ENCODE measurements around the gene SNX27. TPM values are rescaled to one million over a fixed set of nuclear protein-coding genes. Genes with fewer than 3 reads are reported as not detected.

The SNX27 gene
- total RNA-seq, 1 experiment from 2014 or later: 56.0 TPM

DNA sequence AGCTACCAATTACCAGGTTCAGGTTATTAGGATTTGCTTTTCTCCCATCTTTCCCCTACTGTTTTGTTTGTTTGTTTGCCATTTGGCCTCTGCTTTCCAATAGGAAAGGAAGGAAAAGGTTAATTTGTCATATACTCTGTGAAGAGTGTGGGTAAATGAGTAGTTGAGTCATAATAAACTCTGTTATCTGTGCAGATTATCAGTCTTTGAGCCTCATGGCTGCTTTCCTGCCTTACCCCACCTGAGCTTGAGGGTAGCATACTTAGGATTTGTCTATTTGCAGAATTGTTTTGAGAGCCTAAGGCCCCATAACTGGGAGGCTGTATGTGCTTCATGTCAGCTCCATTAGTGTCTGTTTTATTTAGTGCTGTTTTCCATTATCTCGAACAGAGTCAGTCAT, 32.9 kb upstream of the SNX27 start (continued):
- TF ChIP-seq, protein P1, sequence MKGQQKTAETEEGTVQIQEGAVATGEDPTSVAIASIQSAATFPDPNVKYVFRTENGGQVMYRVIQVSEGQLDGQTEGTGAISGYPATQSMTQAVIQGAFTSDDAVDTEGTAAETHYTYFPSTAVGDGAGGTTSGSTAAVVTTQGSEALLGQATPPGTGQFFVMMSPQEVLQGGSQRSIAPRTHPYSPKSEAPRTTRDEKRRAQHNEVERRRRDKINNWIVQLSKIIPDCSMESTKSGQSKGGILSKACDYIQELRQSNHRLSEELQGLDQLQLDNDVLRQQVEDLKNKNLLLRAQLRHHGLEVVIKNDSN (CRISPR knock-in tag; IDR thresholded peaks at IDR 0.05): no peak
- TF ChIP-seq, protein P2, sequence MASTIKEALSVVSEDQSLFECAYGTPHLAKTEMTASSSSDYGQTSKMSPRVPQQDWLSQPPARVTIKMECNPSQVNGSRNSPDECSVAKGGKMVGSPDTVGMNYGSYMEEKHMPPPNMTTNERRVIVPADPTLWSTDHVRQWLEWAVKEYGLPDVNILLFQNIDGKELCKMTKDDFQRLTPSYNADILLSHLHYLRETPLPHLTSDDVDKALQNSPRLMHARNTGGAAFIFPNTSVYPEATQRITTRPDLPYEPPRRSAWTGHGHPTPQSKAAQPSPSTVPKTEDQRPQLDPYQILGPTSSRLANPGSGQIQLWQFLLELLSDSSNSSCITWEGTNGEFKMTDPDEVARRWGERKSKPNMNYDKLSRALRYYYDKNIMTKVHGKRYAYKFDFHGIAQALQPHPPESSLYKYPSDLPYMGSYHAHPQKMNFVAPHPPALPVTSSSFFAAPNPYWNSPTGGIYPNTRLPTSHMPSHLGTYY (CRISPR knock-in tag; IDR thresholded peaks at IDR 0.05): no peak
- no peak for TF ChIP-seq ZNF423 (CRISPR knock-in tag; IDR thresholded peaks at IDR 0.05)
- TF ChIP-seq, protein P3, sequence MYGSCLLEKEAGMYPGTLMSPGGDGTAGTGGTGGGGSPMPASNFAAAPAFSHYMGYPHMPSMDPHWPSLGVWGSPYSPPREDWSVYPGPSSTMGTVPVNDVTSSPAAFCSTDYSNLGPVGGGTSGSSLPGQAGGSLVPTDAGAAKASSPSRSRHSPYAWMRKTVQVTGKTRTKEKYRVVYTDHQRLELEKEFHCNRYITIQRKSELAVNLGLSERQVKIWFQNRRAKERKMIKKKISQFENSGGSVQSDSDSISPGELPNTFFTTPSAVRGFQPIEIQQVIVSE (CRISPR knock-in tag; IDR thresholded peaks at IDR 0.05; ENCODE audit: borderline replicate concordance): no peak
- TF ChIP-seq, protein P4, sequence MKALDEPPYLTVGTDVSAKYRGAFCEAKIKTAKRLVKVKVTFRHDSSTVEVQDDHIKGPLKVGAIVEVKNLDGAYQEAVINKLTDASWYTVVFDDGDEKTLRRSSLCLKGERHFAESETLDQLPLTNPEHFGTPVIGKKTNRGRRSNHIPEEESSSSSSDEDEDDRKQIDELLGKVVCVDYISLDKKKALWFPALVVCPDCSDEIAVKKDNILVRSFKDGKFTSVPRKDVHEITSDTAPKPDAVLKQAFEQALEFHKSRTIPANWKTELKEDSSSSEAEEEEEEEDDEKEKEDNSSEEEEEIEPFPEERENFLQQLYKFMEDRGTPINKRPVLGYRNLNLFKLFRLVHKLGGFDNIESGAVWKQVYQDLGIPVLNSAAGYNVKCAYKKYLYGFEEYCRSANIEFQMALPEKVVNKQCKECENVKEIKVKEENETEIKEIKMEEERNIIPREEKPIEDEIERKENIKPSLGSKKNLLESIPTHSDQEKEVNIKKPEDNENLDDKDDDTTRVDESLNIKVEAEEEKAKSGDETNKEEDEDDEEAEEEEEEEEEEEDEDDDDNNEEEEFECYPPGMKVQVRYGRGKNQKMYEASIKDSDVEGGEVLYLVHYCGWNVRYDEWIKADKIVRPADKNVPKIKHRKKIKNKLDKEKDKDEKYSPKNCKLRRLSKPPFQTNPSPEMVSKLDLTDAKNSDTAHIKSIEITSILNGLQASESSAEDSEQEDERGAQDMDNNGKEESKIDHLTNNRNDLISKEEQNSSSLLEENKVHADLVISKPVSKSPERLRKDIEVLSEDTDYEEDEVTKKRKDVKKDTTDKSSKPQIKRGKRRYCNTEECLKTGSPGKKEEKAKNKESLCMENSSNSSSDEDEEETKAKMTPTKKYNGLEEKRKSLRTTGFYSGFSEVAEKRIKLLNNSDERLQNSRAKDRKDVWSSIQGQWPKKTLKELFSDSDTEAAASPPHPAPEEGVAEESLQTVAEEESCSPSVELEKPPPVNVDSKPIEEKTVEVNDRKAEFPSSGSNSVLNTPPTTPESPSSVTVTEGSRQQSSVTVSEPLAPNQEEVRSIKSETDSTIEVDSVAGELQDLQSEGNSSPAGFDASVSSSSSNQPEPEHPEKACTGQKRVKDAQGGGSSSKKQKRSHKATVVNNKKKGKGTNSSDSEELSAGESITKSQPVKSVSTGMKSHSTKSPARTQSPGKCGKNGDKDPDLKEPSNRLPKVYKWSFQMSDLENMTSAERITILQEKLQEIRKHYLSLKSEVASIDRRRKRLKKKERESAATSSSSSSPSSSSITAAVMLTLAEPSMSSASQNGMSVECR (CRISPR knock-in tag; IDR thresholded peaks at IDR 0.05; ENCODE audit: borderline replicate concordance): no peak
- TF ChIP-seq ETV6 (CRISPR knock-in tag; IDR thresholded peaks at IDR 0.05): no peak
- TF ChIP-seq, protein P5, sequence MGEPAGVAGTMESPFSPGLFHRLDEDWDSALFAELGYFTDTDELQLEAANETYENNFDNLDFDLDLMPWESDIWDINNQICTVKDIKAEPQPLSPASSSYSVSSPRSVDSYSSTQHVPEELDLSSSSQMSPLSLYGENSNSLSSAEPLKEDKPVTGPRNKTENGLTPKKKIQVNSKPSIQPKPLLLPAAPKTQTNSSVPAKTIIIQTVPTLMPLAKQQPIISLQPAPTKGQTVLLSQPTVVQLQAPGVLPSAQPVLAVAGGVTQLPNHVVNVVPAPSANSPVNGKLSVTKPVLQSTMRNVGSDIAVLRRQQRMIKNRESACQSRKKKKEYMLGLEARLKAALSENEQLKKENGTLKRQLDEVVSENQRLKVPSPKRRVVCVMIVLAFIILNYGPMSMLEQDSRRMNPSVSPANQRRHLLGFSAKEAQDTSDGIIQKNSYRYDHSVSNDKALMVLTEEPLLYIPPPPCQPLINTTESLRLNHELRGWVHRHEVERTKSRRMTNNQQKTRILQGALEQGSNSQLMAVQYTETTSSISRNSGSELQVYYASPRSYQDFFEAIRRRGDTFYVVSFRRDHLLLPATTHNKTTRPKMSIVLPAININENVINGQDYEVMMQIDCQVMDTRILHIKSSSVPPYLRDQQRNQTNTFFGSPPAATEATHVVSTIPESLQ (CRISPR knock-in tag; IDR thresholded peaks at IDR 0.05): no peak

DNA sequence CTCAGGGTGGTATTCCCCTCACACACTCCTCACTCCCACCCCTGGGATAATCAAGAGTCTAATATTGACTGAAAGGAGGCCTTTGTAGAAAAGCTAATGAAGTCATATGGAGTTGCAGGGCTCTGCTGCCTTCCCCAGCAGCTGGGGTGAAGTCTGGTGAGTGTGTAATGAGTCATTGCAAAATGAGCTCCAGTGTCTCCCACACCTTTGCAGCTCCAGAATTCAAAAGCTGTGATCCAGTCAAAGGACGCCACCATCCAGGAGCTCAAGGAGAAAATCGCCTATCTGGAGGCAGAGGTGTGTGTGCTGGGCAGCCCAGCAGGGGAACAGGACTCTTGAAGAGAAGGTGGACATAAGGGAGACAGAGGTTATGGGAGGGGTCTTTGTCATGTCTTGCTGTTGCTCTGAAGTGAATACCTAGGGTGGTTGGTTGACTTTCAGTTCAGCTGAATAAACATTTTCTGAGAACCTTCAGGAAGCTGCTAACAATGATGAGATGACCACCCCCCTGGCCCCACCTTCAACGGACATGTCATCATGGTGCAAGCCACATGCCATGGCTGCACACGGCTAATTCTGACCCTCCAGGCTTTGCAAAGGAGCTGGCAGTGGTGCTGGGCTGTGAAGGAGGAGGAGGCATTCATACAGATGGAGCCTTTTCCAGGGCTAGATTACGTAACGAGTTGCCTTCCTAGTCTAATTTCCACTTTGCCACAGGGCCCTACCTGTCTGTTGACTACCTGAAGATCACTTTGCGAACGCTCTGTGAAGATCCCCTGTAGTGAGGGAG, 32.2 kb upstream of the SNX27 start:
- no peak for DNase-seq (ENCODE audit: low spot score)
- no peak for ATAC-seq
- ChIA-PET CTCF (interaction anchor here (0.7 to 1.6 kb wide), 3 partner anchors 14 to 113 kb away, joined by 3 to 5 read pairs (median 3); no protein-coding TSS in a partner anchor), POLR2A (no interaction called here)
- Mint-ChIP-seq H3K27me3 (ENCODE audit: low read depth) (no peaks in the 10 kb centered on the region), H3K9me3 (no peaks in the 10 kb centered on the region), H3K4me1 (peaks cover 8% of the 10 kb centered on the region), H3K36me3 (peaks cover 25% of the 10 kb centered on the region), H3K4me3 (no peak overlapping the region), H3K27ac (no peak overlapping the region)
- TF ChIP-seq TEAD4 (CRISPR knock-in tag; IDR thresholded peaks at IDR 0.05) (no peak), NR2C2 (CRISPR knock-in tag; IDR thresholded peaks at IDR 0.05) (no peak), JAZF1 (CRISPR knock-in tag; IDR thresholded peaks at IDR 0.05) (no peak), CREB1 (CRISPR knock-in tag; IDR thresholded peaks at IDR 0.05) (no peak), ZNF263 (CRISPR knock-in tag; IDR thresholded peaks at IDR 0.05; ENCODE audit: low read depth) (no peak)
- TF ChIP-seq, protein P6, sequence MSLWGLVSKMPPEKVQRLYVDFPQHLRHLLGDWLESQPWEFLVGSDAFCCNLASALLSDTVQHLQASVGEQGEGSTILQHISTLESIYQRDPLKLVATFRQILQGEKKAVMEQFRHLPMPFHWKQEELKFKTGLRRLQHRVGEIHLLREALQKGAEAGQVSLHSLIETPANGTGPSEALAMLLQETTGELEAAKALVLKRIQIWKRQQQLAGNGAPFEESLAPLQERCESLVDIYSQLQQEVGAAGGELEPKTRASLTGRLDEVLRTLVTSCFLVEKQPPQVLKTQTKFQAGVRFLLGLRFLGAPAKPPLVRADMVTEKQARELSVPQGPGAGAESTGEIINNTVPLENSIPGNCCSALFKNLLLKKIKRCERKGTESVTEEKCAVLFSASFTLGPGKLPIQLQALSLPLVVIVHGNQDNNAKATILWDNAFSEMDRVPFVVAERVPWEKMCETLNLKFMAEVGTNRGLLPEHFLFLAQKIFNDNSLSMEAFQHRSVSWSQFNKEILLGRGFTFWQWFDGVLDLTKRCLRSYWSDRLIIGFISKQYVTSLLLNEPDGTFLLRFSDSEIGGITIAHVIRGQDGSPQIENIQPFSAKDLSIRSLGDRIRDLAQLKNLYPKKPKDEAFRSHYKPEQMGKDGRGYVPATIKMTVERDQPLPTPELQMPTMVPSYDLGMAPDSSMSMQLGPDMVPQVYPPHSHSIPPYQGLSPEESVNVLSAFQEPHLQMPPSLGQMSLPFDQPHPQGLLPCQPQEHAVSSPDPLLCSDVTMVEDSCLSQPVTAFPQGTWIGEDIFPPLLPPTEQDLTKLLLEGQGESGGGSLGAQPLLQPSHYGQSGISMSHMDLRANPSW (CRISPR knock-in tag; conservative IDR thresholded peaks at IDR 0.05; ENCODE audit: low read depth): no peak
- TF ChIP-seq, protein P7, sequence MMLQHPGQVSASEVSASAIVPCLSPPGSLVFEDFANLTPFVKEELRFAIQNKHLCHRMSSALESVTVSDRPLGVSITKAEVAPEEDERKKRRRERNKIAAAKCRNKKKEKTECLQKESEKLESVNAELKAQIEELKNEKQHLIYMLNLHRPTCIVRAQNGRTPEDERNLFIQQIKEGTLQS (CRISPR knock-in tag; conservative IDR thresholded peaks at IDR 0.05): no peak
- TF ChIP-seq, protein P8, sequence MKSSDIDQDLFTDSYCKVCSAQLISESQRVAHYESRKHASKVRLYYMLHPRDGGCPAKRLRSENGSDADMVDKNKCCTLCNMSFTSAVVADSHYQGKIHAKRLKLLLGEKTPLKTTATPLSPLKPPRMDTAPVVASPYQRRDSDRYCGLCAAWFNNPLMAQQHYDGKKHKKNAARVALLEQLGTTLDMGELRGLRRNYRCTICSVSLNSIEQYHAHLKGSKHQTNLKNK (CRISPR knock-in tag; IDR thresholded peaks at IDR 0.05): no peak
- TF ChIP-seq, protein P9, sequence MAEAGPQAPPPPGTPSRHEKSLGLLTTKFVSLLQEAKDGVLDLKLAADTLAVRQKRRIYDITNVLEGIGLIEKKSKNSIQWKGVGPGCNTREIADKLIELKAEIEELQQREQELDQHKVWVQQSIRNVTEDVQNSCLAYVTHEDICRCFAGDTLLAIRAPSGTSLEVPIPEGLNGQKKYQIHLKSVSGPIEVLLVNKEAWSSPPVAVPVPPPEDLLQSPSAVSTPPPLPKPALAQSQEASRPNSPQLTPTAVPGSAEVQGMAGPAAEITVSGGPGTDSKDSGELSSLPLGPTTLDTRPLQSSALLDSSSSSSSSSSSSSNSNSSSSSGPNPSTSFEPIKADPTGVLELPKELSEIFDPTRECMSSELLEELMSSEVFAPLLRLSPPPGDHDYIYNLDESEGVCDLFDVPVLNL (CRISPR knock-in tag; IDR thresholded peaks at IDR 0.05; ENCODE audit: borderline replicate concordance, low read depth): no peak
- TF ChIP-seq, protein P10, sequence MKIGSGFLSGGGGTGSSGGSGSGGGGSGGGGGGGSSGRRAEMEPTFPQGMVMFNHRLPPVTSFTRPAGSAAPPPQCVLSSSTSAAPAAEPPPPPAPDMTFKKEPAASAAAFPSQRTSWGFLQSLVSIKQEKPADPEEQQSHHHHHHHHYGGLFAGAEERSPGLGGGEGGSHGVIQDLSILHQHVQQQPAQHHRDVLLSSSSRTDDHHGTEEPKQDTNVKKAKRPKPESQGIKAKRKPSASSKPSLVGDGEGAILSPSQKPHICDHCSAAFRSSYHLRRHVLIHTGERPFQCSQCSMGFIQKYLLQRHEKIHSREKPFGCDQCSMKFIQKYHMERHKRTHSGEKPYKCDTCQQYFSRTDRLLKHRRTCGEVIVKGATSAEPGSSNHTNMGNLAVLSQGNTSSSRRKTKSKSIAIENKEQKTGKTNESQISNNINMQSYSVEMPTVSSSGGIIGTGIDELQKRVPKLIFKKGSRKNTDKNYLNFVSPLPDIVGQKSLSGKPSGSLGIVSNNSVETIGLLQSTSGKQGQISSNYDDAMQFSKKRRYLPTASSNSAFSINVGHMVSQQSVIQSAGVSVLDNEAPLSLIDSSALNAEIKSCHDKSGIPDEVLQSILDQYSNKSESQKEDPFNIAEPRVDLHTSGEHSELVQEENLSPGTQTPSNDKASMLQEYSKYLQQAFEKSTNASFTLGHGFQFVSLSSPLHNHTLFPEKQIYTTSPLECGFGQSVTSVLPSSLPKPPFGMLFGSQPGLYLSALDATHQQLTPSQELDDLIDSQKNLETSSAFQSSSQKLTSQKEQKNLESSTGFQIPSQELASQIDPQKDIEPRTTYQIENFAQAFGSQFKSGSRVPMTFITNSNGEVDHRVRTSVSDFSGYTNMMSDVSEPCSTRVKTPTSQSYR (CRISPR knock-in tag; IDR thresholded peaks at IDR 0.05): no peak

All from WTC11 (cell line).